Ishikawa (cell line): Measurements from ENCODE around the gene LARGE2.

Experiments used
- EP300 ChIP-seq: IDR thresholded peaks from 2 replicates; pipeline ENCODE4 v1.6.1; 2012; ENCODE audit warnings: borderline replicate concordance
- NFIC ChIP-seq: IDR thresholded peaks from 2 replicates; pipeline ENCODE4 v1.6.1; 2012
- RAD21 ChIP-seq: IDR thresholded peaks from 2 replicates; pipeline ENCODE4 v1.6.1; 2012; ENCODE audit warnings: low read depth
- TAF1 ChIP-seq: IDR thresholded peaks from 2 replicates; pipeline ENCODE4 v1.6.1; 2012; ENCODE audit warnings: low read depth, mild to moderate bottlenecking
- YY1 ChIP-seq: IDR thresholded peaks from 2 replicates; pipeline ENCODE4 v1.6.1; 2012; ENCODE audit warnings: low read depth
- ZBTB7A ChIP-seq: IDR thresholded peaks from 2 replicates; pipeline ENCODE4 v1.6.1; 2012; ENCODE audit warnings: low read depth
- TF ChIP-seq, protein P1 (sequence below): IDR thresholded peaks from 2 replicates; pipeline ENCODE4 v1.6.1; 2012
- TF ChIP-seq, protein P2 (sequence below): IDR thresholded peaks from 2 replicates; pipeline ENCODE4 v1.6.1; 2012; ENCODE audit warnings: low read depth, mild to moderate bottlenecking

DNA sequence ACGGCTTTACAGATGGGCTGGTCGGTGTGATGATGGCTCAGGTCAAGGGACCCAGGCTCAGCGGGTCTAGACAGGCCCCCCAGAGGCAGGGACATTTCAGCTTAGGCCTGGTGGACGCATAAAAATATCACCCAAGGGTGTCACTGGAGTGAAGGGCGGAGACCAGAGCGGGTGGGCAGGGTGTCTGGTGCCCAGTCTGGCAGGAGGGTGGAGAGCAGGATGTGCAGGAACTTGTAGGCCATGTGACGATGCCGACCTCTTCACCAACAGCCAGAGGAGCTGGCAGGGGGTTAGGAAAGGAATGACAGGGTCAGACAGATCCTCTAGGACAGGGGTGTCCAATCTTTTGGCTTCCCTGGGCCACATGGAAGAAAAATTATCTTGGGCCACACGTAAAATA, 32.5 kb upstream of the LARGE2 start:
- TF ChIP-seq YY1, result no peak
- TF ChIP-seq TAF1, result no peak
- TF ChIP-seq EP300, result no peak
- TF ChIP-seq RAD21, result no peak
- TF ChIP-seq, protein P1, sequence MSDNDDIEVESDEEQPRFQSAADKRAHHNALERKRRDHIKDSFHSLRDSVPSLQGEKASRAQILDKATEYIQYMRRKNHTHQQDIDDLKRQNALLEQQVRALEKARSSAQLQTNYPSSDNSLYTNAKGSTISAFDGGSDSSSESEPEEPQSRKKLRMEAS, result no peak
- TF ChIP-seq, protein P2, sequence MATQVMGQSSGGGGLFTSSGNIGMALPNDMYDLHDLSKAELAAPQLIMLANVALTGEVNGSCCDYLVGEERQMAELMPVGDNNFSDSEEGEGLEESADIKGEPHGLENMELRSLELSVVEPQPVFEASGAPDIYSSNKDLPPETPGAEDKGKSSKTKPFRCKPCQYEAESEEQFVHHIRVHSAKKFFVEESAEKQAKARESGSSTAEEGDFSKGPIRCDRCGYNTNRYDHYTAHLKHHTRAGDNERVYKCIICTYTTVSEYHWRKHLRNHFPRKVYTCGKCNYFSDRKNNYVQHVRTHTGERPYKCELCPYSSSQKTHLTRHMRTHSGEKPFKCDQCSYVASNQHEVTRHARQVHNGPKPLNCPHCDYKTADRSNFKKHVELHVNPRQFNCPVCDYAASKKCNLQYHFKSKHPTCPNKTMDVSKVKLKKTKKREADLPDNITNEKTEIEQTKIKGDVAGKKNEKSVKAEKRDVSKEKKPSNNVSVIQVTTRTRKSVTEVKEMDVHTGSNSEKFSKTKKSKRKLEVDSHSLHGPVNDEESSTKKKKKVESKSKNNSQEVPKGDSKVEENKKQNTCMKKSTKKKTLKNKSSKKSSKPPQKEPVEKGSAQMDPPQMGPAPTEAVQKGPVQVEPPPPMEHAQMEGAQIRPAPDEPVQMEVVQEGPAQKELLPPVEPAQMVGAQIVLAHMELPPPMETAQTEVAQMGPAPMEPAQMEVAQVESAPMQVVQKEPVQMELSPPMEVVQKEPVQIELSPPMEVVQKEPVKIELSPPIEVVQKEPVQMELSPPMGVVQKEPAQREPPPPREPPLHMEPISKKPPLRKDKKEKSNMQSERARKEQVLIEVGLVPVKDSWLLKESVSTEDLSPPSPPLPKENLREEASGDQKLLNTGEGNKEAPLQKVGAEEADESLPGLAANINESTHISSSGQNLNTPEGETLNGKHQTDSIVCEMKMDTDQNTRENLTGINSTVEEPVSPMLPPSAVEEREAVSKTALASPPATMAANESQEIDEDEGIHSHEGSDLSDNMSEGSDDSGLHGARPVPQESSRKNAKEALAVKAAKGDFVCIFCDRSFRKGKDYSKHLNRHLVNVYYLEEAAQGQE, result no peak
- no peak for TF ChIP-seq ZBTB7A
- no peak for TF ChIP-seq NFIC
